Neural cell (in vitro differentiated cells): ENCODE data around the gene KLK6.

Experiments
- CTCF ChIP-seq: fragments of 450-650 bp; IDR thresholded peaks from 2 replicates; pipeline ENCODE4 v1.5.1; 2014; ENCODE audit warnings: antibody characterized with exemption, mild to moderate bottlenecking, moderate library complexity; ENCODE audit not compliant: poor library complexity, severe bottlenecking
- EP300 ChIP-seq: fragments of 450-650 bp; conservative IDR thresholded peaks from 2 replicates; pipeline ENCODE4 v1.6.1; 2014; ENCODE audit warnings: antibody characterized with exemption, mild to moderate bottlenecking, moderate library complexity; ENCODE audit not compliant: poor library complexity, severe bottlenecking
- EZH2 ChIP-seq: fragments of 200-600, 300-800 bp; shearing (Covaris generic), sonication (generic); IDR thresholded peaks from 2 replicates; pipeline ENCODE4 v1.6.1; 2014; ENCODE audit warnings: antibody characterized with exemption, low read length, borderline replicate concordance, mild to moderate bottlenecking; ENCODE audit not compliant: insufficient read depth, poor library complexity, severe bottlenecking
- MXI1 ChIP-seq: fragments of 450-650 bp; conservative IDR thresholded peaks from 2 replicates; pipeline ENCODE4 v1.6.1; 2014; ENCODE audit warnings: antibody characterized with exemption, mild to moderate bottlenecking; ENCODE audit not compliant: poor library complexity, severe bottlenecking
- POLR2AphosphoS5 ChIP-seq: IDR thresholded peaks from 2 replicates; pipeline ENCODE4 v1.6.1; 2012
- RAD21 ChIP-seq: fragments of 450-650 bp; conservative IDR thresholded peaks from 2 replicates; pipeline ENCODE4 v1.6.1; 2014; ENCODE audit warnings: antibody characterized with exemption, mild to moderate bottlenecking, moderate library complexity
- REST ChIP-seq: IDR thresholded peaks from 2 replicates; pipeline ENCODE4 v1.6.1; 2012; ENCODE audit warnings: borderline replicate concordance
- SMC3 ChIP-seq: fragments of 450-650 bp; conservative IDR thresholded peaks from 2 replicates; pipeline ENCODE4 v1.6.1; 2014; ENCODE audit warnings: antibody characterized with exemption, mild to moderate bottlenecking, moderate library complexity; ENCODE audit not compliant: poor library complexity
- TAF1 ChIP-seq: IDR thresholded peaks from 2 replicates; pipeline ENCODE4 v1.6.1; 2012; ENCODE audit warnings: low read depth

- TF ChIP-seq EZH2 (no peak), CTCF (no peak), TAF1 (no peak), SMC3 (no peak), EP300 (no peak), POLR2AphosphoS5 (no peak), MXI1 (no peak), REST (no peak), RAD21 (no peak)
These were observed 43.2 kb downstream of the KLK6 start for GRCh38 chr19:50926144-50926543.
